Stimulated activated CD4-positive, alpha-beta T cell treated with anti-CD3 and anti-CD28 coated beads, Interleukin-1b, Interleukin-23, amount 100 ng/mL, for 1 hour (primary cell): ENCODE data around the gene WDFY2.
"Not testable (repeated sequence)": the region's sequence is repeated elsewhere in the genome, so short reads cannot be mapped to it uniquely, and the experiment has no call there.

Source experiments
- DNase-seq, 2 donors: peaks; one replicate each; pipeline ENCODE4 v3.0.0-alpha.2; 2020; ENCODE audit warnings: low read depth in 2 of 2

The WDFY2 gene, protein sequence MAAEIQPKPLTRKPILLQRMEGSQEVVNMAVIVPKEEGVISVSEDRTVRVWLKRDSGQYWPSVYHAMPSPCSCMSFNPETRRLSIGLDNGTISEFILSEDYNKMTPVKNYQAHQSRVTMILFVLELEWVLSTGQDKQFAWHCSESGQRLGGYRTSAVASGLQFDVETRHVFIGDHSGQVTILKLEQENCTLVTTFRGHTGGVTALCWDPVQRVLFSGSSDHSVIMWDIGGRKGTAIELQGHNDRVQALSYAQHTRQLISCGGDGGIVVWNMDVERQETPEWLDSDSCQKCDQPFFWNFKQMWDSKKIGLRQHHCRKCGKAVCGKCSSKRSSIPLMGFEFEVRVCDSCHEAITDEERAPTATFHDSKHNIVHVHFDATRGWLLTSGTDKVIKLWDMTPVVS

DNA sequence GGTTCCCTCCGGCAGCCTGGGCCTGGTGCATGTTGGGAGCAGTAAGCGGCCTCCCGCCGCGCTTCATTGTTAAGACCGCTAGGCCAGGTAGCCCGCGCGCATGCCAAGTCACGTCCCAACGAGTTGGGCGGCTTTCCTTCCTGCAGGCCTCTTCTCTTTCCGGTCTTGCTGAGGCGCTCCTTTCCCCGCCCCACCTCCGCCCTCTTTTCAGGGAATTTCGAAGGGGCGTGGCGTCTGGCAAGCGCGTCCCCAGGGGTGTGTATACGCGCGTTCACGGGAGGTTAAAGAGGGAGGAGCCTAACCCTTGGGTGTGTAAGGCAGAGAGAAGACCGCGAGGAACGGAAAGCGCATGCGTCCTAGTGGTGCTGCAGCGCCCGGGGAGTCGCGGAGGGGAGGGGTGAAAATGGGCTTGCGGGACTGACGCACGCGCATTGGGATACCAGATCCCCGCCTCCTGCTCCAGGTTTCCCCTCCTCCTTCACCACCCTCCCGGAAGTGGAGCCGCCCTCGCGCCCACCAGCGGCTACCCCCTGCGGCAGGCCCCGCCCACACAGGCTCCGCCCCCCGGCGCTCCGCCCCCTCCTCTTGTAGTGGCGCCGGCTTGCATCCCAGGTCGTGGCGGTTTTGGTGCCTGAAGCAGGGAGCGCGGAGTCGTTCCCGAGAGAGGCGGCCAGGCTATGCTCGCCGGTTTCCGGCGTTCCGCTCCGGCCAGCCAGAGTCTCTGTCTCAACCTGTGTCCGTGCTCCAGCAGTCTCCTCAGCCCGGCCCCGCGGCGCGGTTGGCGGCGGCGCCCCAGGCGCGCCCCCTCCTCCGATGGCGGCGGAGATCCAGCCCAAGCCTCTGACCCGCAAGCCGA is at the start of gene WDFY2:
WDFY2 (plus strand) TSS at position 588 of the 856 bp plus-strand sequence; CDS start at position 814, 226 bp downstream.
- peak; percentile 99 for DNase-seq

DNA sequence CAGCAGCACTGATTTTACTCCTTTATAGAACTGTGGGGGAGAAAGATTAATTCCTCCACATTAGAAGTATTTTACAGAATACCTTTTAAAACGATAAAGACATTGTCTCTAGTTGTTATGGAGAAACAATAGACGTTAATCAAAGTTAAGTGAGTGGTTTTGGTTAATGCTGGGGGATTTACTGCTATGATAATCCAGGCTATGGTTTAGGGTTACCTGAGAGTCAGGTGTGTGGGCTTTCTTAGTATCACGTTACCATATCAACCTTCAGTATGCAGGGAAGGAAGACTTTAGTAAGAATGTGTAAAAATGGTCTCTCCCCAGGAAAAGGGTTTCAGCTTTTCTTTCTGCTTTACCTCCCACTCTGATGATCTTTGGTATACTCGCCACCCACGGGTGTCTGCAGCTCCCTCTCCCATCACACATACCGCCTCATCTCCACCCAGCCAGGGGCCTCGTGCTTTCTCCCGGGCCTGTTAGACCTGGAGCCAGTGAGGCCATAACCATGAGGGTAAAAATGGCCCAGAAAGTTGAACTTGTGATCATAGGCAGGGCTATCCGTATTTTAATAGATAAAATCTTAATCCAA is 45.6 kb upstream of the WDFY2 start:
- no peak for DNase-seq

DNA sequence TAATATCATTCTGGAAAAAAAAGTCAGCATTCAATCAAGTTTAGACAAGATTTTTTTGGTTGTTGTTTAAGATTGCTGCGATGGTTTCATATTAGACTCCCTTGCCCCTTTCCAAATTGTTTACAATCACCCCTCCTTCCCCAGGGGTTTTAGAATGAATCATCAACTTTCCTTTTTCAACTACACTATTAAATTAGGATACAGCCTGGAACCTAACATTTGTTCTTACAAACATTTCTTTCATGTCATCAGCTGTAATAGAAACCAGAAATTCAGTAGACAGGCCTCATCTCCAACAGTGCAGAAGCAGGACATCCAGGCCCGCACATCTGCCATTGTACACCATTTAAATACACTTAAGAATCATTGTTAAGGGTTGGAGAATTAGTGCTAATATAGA is 44.4 kb upstream of the WDFY2 start:
- no peak for DNase-seq

DNA sequence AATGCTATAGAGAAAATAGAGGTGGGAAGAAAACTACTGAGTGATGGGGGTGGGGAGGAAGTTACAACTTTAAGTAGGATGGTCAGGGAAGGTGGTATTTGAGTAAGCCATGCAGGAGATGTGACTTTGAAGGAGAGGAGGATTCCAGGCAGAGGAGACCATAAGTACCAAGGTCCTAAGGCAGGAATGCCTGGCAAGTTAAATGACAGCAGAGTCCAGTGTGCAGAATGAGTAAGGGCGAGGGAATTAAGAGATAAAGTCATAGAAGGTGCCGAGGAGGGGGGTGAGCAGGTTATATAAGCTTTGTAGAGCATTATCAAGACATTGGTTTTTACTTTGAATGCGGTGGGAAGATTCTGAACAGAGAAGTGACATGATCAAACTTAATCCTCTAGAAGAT is 43.2 kb upstream of the WDFY2 start:
- no peak for DNase-seq

DNA sequence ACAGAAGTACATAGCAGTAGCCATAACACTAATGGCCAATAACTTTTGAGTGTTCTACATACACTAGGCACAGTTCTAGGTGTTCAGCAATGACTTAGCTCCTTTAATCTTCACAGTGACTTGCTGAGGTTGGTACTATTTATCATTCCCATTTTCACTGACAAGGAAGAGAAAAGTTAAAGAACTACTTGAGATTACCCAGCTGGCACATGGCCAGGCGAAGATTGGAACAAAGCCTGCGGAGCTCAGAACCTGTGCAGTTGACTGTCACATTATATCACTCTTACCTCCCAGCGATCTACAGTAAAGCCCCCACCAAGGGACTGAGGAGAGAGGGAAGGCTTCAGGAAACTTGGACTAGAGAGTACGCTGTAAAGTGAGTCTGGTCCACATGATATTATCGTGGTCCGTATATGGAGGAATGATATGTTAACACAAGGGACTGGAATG is 42.4 kb upstream of the WDFY2 start:
- no peak for DNase-seq

- no peak for DNase-seq
Measured at GRCh38 chr13:51542346-51543242, 41.7 kb upstream of the WDFY2 start.

DNA sequence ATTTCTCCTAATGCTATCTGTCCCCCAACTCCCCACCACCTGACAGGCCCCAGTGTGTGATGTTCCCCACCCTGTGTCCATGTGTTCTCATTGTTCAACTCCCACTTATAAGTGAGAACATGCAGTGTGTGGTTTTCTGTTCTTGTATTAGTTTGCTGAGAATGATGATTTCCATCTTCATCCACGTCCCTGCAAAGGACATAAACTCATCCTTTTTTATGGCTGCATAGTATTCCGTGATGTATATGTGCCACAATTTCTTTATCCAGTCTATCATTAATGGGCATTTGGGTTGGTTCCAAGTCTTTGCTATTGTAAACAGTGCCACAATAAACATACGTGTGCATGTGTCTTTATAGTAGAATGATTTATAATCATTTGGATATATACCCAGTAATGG is 38.8 kb upstream of the WDFY2 start:
- DNase-seq, result not testable (repeated sequence)

- DNase-seq, result no peak
Measured at GRCh38 chr13:51547425-51548176, 36.7 kb upstream of the WDFY2 start.

DNA sequence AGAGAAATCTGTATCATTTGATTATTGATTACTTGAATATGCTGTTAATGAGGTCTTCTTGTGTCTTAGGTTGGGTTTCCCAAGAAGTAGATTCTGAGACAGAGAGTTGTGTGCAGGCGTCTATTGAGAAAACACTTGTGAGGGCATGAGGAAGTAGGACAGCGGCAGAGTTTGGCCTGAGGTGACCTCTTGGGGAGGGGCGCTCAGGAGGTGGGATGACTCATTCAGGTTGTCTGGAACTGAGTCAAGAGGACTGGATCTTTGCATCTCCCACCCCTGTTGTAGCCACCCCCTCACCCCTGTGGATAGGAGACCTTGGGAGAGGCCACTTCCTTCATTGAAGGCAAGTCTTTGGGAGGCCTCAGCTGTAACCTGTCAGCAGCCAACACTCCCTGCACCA is 35.2 kb upstream of the WDFY2 start:
- DNase-seq, result no peak

DNA sequence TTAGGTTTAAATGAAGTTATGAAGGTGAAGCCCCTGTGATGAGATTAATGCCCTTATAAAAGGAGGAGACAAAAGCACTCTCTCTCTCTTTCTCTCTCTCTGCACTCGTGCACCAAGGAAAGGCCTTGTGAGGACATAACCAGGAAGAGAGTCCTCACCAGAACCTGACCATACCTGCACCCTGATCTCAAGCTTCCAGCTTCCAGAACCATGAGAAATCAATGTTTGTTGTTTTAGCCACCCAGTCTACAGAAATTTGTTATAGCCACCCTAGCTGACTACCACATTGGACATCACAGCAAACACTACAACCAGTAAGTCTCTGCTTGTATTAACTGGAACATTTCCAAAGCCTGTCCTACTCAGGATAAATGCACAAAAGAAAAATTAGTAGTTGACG is 34.7 kb upstream of the WDFY2 start:
- no peak for DNase-seq

DNA sequence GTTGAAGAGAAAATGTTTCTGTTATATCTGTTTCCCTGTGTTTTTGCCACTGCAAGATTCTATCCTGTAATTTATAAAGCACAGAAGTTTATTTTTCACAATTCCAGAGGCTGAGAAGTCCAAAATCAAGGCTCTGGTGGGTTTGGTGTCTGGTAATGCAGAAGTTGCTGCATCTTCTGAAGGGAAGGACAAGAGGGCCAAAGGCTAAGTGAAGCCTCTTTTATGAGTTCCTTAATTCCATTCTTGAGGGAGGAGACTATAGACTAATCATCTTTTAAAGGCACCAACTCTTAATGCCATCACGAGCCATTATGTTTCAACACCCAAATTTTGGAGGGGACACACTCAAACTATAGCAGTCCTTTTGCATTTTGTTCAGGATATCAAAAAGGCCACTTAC is 34.1 kb upstream of the WDFY2 start:
- no peak for DNase-seq

GRCh38 chr13:51551416-51551815 is 32.8 kb upstream of the WDFY2 start:
- DNase-seq, result no peak

GRCh38 chr13:51552027-51552426 is 32.2 kb upstream of the WDFY2 start:
- DNase-seq, result no peak

- DNase-seq, result no peak
Measured at GRCh38 chr13:51553531-51553930, 30.7 kb upstream of the WDFY2 start.

DNA sequence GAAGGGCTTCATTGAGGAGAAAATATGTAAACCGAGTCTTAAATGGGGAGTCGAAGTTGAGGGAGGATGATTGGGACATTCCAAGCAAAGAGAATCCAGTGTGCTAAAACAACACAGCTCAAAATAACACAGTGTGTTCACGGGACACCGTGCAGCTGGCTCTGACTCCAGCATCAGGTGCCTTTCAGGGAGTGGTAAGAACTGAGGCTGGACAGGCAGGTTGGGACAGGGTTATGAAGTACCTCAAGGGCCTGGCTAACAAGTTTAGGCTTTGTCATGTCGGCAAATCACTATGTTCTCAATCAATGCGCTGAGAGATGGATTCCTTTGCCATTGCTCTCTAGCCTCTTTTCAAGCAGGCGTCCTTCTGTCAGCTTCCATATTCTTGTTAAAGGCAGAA is 27.5 kb upstream of the WDFY2 start:
- DNase-seq, result no peak

GRCh38 chr13:51557438-51557837 is 26.8 kb upstream of the WDFY2 start:
- DNase-seq, result no peak

GRCh38 chr13:51557875-51558612 is 26.2 kb upstream of the WDFY2 start:
- DNase-seq, result no peak

DNA sequence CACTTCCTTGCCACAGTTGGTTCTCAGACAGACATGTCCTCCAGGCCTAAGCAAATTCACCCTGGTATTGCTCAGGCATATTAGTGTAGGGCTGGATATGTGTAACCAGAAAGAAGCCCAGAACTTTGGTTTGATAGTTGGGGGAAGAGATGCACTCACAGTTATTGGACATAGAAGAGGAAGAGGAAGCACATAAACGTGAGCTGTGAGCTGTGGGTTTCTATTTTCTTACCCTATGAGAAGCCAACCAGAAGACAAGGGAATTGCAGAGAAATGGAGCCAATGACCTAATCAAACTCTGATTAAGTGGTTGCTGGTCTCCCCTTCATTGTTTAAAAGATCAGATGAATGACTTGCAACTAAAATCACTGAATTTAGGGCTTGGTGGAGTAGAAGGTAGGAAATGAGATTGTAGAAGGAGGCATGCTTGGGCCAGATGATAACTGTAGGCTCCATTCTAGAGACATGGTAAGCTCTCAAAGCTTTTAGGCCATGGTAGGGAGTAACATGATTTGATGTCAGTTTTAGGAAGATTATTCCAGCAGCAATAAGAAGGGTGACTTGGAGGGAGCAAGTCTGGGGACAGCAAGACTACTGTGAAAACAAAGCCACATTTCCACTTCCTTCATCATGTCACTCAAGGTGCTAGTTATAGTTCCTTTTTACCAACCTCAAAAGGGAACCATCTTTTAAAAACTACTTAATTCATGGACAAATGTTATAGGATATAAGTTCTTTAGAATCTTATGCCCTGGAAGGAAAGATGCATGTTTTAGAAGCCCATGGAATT is 24.1 kb upstream of the WDFY2 start:
- DNase-seq, result no peak

DNA sequence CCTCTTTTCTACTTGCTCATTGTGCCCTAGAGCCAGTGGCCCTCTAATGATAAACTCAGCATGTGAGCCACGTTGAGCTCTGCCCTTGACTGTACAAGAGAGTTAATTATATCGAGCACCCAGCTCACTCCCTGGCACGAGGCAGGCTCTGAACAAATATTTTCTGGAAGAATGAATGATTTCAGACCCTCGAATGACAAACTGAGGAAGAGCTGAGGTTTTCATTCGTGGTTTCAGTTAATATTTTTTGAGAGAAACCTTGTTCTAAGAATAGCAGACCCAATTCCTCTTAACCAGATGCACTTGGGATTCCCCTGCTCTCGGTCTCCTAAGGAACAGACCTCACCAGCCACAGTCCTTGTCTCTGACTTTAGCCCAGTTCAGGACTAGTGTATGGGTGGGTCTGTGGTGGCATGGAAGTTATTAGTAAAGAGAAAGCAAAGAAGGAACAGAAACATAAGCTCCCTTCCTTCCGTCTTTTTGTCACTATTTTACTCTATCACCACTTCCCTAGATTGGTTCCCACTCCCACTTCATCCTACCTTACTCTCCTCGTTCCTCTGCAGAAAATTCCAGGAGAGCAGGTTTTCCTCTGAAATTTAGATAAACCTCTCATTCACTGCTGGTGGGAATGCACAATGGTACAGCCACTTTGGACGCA is 22.1 kb upstream of the WDFY2 start:
- DNase-seq, result no peak
